IMR-90 (cell line): Measurements from ENCODE around the gene PELI1.

ENCODE experiments used
- BHLHE40 ChIP-seq: fragments of 150-350 bp; IDR thresholded peaks from 2 replicates; pipeline ENCODE4 v1.6.1; 2016; ENCODE audit warnings: mild to moderate bottlenecking, low read depth, low read length
- CEBPB ChIP-seq: IDR thresholded peaks from 2 replicates; pipeline ENCODE4 v1.6.1; 2012; ENCODE audit warnings: low read depth, low read length, improper control_type of control experiment
- CHD1 ChIP-seq: IDR thresholded peaks from 2 replicates; pipeline ENCODE4 v1.6.1; 2012; ENCODE audit warnings: low read depth, low read length, improper control_type of control experiment
- CTCF ChIP-seq: conservative IDR thresholded peaks from 2 replicates; pipeline ENCODE4 v1.5.1; 2012; ENCODE audit warnings: mild to moderate bottlenecking, low read depth, low read length, improper control_type of control experiment
- FOS ChIP-seq: fragments of 150-350 bp; IDR thresholded peaks from 2 replicates; pipeline ENCODE4 v1.6.1; 2016; ENCODE audit warnings: low read depth, low read length
- MAFK ChIP-seq: IDR thresholded peaks from 2 replicates; pipeline ENCODE4 v1.6.1; 2012; ENCODE audit warnings: low read depth, low read length, improper control_type of control experiment
- MXI1 ChIP-seq: IDR thresholded peaks from 2 replicates; pipeline ENCODE4 v1.6.1; 2012; ENCODE audit warnings: low read depth, mild to moderate bottlenecking, low read length, moderate library complexity, borderline replicate concordance
- NFE2L2 ChIP-seq: fragments of 150-350 bp; IDR thresholded peaks from 2 replicates; pipeline ENCODE4 v1.6.1; 2016; ENCODE audit warnings: low read depth, mild to moderate bottlenecking, low read length
- POLR2A ChIP-seq: IDR thresholded peaks from 2 replicates; pipeline ENCODE4 v1.6.1; 2012; ENCODE audit warnings: mild to moderate bottlenecking, low read depth, low read length
- RAD21 ChIP-seq: IDR thresholded peaks from 2 replicates; pipeline ENCODE4 v1.6.1; 2012; ENCODE audit warnings: low read length, improper control_type of control experiment
- RCOR1 ChIP-seq: IDR thresholded peaks from 2 replicates; pipeline ENCODE4 v1.6.1; 2012; ENCODE audit warnings: mild to moderate bottlenecking, low read length, improper control_type of control experiment; ENCODE audit not compliant: insufficient replicate concordance
- RFX5 ChIP-seq: IDR thresholded peaks from 2 replicates; pipeline ENCODE4 v1.8.0; 2012; ENCODE audit warnings: low read depth, mild to moderate bottlenecking, low read length, moderate library complexity
- SMC3 ChIP-seq: fragments of 150-350 bp; IDR thresholded peaks from 2 replicates; pipeline ENCODE4 v1.6.1; 2016; ENCODE audit warnings: low read depth, mild to moderate bottlenecking, antibody characterized with exemption, low read length, moderate library complexity
- USF2 ChIP-seq: fragments of 150-350 bp; IDR thresholded peaks from 2 replicates; pipeline ENCODE4 v1.6.1; 2017; ENCODE audit warnings: mild to moderate bottlenecking, antibody characterized with exemption, low read length, low read depth

GRCh38 chr2:64108666-64109241 is 35.5 kb downstream of the PELI1 start:
- TF ChIP-seq CTCF = no peak
- TF ChIP-seq SMC3 = no peak
- TF ChIP-seq POLR2A = no peak
- no peak for TF ChIP-seq RCOR1
- TF ChIP-seq MAFK = no peak
- TF ChIP-seq USF2 = no peak
- no peak for TF ChIP-seq RAD21
- TF ChIP-seq NFE2L2 = no peak
- TF ChIP-seq FOS = no peak
- no peak for TF ChIP-seq MXI1
- TF ChIP-seq CEBPB = no peak
- no peak for TF ChIP-seq CHD1
- no peak for TF ChIP-seq BHLHE40
- TF ChIP-seq RFX5 = no peak
